Activated naive CD4-positive, alpha-beta T cell treated with anti-CD3 and anti-CD28 coated beads for 36 hours (primary cell): ENCODE measurements around the gene DMRTA2. TPM values are rescaled to one million over a fixed set of nuclear protein-coding genes. Genes with fewer than 3 reads are reported as not detected.

Source experiments
- CTCF ChIA-PET: fragments of 350-600 bp; sonication (Branson Sonifier 250); formaldehyde crosslinking; loops from one replicate; lab custom pipeline; 2021; ENCODE audit warnings: antibody characterized with exemption; lab: Charles Lee
- DNase-seq: peaks from one replicate; pipeline ENCODE4 v3.0.0-alpha.2; 2020
- H3K27ac Mint-ChIP-seq: one replicate; pipeline ENCODE4 v1.8.0; 2021; ENCODE audit warnings: mild to moderate bottlenecking, mixed read lengths
- H3K27me3 Mint-ChIP-seq: one replicate; pipeline ENCODE4 v1.8.0; 2021; ENCODE audit warnings: low read depth, mixed read lengths
- H3K36me3 Mint-ChIP-seq: one replicate; pipeline ENCODE4 v1.8.0; 2021; ENCODE audit warnings: low read depth, mixed read lengths
- H3K4me1 Mint-ChIP-seq: one replicate; pipeline ENCODE4 v1.8.0; 2021; ENCODE audit warnings: low read depth, mixed read lengths
- H3K4me3 Mint-ChIP-seq: one replicate; pipeline ENCODE4 v1.8.0; 2021; ENCODE audit warnings: mild to moderate bottlenecking, moderate library complexity, mixed read lengths
- H3K9me3 Mint-ChIP-seq: one replicate; pipeline ENCODE4 v1.8.0; 2021; ENCODE audit warnings: mixed read lengths
- intact Hi-C: fragments of 100-400 bp; cut with micrococcal nuclease; formaldehyde crosslinking; loops from one replicate; pipeline ENCODE4 v1.15.1; 2023
- total RNA-seq, 2 experiments: library from RNA; stranded (reverse); gene quantifications; one replicate each; pipeline ENCODE4 v1.2.3, GENCODE V29; 2021

The DMRTA2 gene
- total RNA-seq, 2 experiments from 2014 or later, result 0.07 TPM; not detected in 1

DNA sequence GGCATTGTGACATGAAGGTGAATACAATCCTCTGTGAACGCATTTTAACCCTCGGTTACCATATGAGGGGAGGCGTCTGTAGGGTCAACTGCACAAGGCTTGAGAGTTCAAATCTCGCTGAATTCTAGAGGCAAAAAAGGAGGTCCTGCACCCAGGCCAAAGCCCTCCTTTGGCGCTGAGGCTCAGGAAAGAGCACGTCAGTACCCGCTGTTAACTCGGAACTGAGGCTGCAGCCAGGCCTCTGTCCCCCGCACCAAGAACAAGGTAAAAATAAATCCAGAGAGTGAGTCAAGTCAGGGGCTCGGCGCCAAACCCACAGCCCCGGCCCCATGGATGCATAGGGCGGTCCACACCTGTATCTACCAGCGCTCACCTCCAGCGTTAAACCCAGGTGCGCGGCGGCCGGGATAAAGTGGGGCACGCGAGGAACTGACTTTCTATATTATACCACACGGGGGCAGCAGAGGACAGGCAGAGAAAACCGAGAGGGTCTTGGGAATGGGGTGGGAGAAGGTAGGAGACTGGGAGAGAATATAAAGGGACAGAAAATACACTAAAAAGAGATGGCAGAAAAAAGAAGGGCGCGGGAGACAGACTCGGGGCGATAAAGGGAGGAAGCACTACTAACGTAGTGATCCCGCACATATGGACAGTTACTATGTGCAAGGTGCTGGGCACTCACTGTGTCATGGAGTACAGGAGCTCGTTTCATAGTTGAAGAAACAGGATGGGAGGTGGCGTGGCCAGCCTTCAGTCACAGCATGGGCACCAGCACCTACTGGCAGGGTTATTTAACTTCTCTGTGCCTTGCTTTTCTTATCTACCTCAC is 54.9 kb downstream of the DMRTA2 start:
- CTCF ChIA-PET, result interaction anchor here (0.6 to 0.7 kb wide), 5 partner anchors 18 to 237 kb away, joined by 3 to 5 read pairs (median 4); no protein-coding TSS in a partner anchor
- Mint-ChIP-seq H3K4me3 (no peak overlapping the region), H3K9me3 (no peaks in the 10 kb centered on the region), H3K36me3 (no peaks in the 10 kb centered on the region), H3K4me1 (no peaks in the 10 kb centered on the region), H3K27ac (no peak overlapping the region), H3K27me3 (peaks cover 39% of the 10 kb centered on the region)
- intact Hi-C loops, result loop anchor here (1.0 to 2.0 kb wide), 5 partner anchors 56 to 821 kb away; no protein-coding TSS in a partner anchor
- peak; percentile 48 for DNase-seq
